Spleen (tissue), 13 donors: Measurements from ENCODE around the gene UNC119B. TPM values are rescaled to one million over a fixed set of nuclear protein-coding genes. Genes with fewer than 3 reads are reported as not detected.

ENCODE experiments used
- DNase-seq: peaks from one replicate; pipeline ENCODE4 v3.0.0-alpha.2; 2020
- H3K27ac ChIP-seq, 8 donors: fragments of 200-600 bp; sonication (generic) in 7 of 8; 1 replicate in 4 of 8; 2 replicates in 4 of 8; pipeline versions ENCODE4 v1.5.0 to v1.8.0; 2016 to 2021; ENCODE audit warnings: inconsistent platforms in 4 of 8, mild to moderate bottlenecking in 4 of 8, moderate library complexity in 1 of 8
- H3K27me3 ChIP-seq, 7 donors: fragments of 200-600 bp; sonication (generic) in 6 of 7; replicated peaks in 1 of 7; 1 replicate in 4 of 7; 2 replicates in 3 of 7; pipeline versions ENCODE4 v1.5.0 to v1.8.0; 2016 to 2021; ENCODE audit warnings: inconsistent platforms in 3 of 7, mild to moderate bottlenecking in 1 of 7
- H3K36me3 ChIP-seq, 6 donors: fragments of 200-600 bp; sonication (generic) in 5 of 6; 1 replicate in 4 of 6; 2 replicates in 2 of 6; pipeline versions ENCODE4 v1.5.0 to v1.8.0; 2016 to 2021; ENCODE audit warnings: inconsistent platforms in 2 of 6
- H3K4me1 ChIP-seq, 6 donors: fragments of 200-600 bp; sonication (generic) in 5 of 6; 1 replicate in 3 of 6; 2 replicates in 3 of 6; pipeline versions ENCODE4 v1.5.0 to v1.8.0; 2016 to 2021; ENCODE audit warnings: inconsistent platforms in 3 of 6
- H3K4me3 ChIP-seq, 8 donors: fragments of 200-600 bp; sonication (generic) in 7 of 8; 1 replicate in 4 of 8; 2 replicates in 4 of 8; pipeline versions ENCODE4 v1.5.0 to v1.8.0; 2016 to 2021; ENCODE audit warnings: inconsistent platforms in 4 of 8, mild to moderate bottlenecking in 4 of 8, moderate library complexity in 2 of 8
- H3K9me3 ChIP-seq, 8 donors: fragments of 200-600 bp; sonication (generic) in 7 of 8; 1 replicate in 4 of 8; 2 replicates in 4 of 8; pipeline versions ENCODE4 v1.5.0 to v1.8.0; 2016 to 2021; ENCODE audit warnings: inconsistent platforms in 4 of 8
- CTCF ChIP-seq, 11 experiments: fragments of 200-600 bp in 7 of 11; fragments of 450-650 bp in 4 of 11; sonication (generic) in 4 of 11; IDR thresholded peaks in 8 of 11; conservative IDR thresholded peaks in 3 of 11; 1 replicate in 7 of 11; 2 replicates in 4 of 11; pipeline versions ENCODE4 v1.4.0 to v1.8.0; 2016 to 2021; ENCODE audit warnings: antibody characterized with exemption in 11 of 11, inconsistent platforms in 4 of 11, mild to moderate bottlenecking in 1 of 11
- POLR2A ChIP-seq, 3 donors: fragments of 450-650 bp; IDR thresholded peaks; one replicate each; pipeline ENCODE4 v1.5.1; 2017; ENCODE audit warnings: antibody characterized with exemption in 3 of 3, mild to moderate bottlenecking in 1 of 3
- POLR2AphosphoS5 ChIP-seq, 3 donors: sonication (generic); formaldehyde crosslinking; IDR thresholded peaks; one replicate each; pipeline ENCODE4 v1.5.1; 2017; ENCODE audit warnings: antibody characterized with exemption in 3 of 3
- WGBS, 5 donors: extraction: QIAGEN DNeasy Blood & Tissue Kit in 3 of 5; methylation state at CpG; one replicate each; pipeline versions ENCODE4 v1.1.5 to v1.1.7; 2013 to 2018; 5-methylcytosine and 5-hydroxymethylcytosine counted together
- intact Hi-C: fragments of 100-400 bp; cut with DNase I; formaldehyde crosslinking; loops from one replicate; pipeline ENCODE4 v1.15.0; 2023; ENCODE audit warnings: low total_unique reads
- long read RNA-seq, 2 donors: transcript quantifications; one replicate each; lab custom pipeline, GENCODE V29; 2026
- polyA plus RNA-seq, 3 donors: library from polyadenylated mRNA; stranded (reverse); fragments of 200-250 nt; gene quantifications; one replicate each; pipeline ENCODE4 v1.2.1, GENCODE V29; 2013
- total RNA-seq, 7 donors: library from RNA; depleted of rRNA in 3 of 7; stranded (reverse); fragments of >200 nt in 3 of 7; fragmentation: NEBNext Ultra II Directional in 4 of 7; extraction: Animal tissue kit (Norgen Biotek cat#: 25700) in 4 of 7; gene quantifications; one replicate each; pipeline versions ENCODE4 v1.1.0 to v1.2.1, GENCODE V29; 2016 to 2021
- donor health status: healthy with polysubstance abuse.
- donor health status: DM: no; HTN: no; CAD: no; lungs with moderate emphysema.
- donor health status: DM: no; HTN: no; CAD: no.
- donor health status: Bipolar disorder and iron deficiency.
- donor health status: healthy.
- donor health status: DM: no; HTN: no; CAD: no.
- donor health status: DM: yes; HTN: yes; CAD: no.

The UNC119B gene
- total RNA-seq (10 to 100 TPM; 13.0 to 32.2 (median 29.8) TPM), polyA plus RNA-seq (10 to 100 TPM in 1 of 3 donors, 1 to 10 TPM in 2; 5.5 to 17.3 (median 8.1) TPM)
- long read RNA-seq, donor 1, full-length matches to known transcripts = 4 of 4 reads
- long read RNA-seq, donor 1, partial matches to known transcripts = 0 of 4 reads
- long read RNA-seq, donor 1, other reads (novel, unspliced or antisense) = 0 of 4 reads
- long read RNA-seq, donor 2, full-length matches to known transcripts = 1 of 7 reads
- long read RNA-seq, donor 2, partial matches to known transcripts = 6 of 7 reads
- long read RNA-seq, donor 2, other reads (novel, unspliced or antisense) = 0 of 7 reads

DNA sequence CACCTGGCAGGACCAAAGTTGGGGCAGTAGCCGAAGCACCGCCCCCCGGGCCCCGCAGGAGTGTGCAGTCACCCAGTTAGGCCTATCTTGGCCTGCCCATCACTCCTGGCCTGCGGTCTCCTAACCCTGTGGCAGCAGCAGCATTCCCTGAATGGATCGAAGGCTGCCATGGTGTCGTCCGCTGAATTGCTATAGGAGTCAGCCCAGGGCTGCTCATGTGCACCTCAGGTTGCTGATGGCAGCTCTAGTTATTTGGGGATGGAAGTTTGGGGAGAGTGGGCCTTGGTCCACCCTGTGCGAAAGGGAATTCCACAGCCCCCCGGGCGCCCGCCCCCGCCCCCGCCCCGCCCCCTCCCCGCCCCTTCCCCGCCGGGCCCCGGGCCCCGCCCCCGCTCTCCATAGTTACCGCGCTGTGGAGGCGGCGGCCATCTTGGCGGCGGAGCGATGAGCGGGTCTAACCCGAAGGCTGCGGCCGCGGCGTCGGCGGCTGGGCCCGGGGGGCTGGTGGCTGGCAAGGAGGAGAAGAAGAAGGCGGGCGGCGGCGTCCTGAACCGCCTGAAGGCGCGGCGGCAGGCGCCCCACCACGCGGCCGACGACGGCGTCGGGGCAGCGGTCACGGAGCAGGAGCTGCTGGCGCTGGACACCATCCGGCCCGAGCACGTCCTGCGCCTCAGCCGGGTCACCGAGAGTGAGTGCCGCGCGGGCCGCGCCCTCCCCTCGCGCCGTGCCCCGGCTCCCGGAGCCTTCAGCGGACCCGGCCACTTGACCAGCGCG, at the start of gene UNC119B:
UNC119B (plus strand) TSS at position 428 of the 774 bp plus-strand sequence; CDS start at position 445, 17 bp downstream.
- Histone ChIP-seq H3K4me3 (peak within 1 kb of the TSS; percentile 85 to 99 (median 95)), H3K9me3 (no peaks in the 10 kb centered on the region), H3K27me3 (no peaks in the 10 kb centered on the region), H3K27ac (peak within 1 kb of the TSS; percentile 68 to 92 (median 86)), H3K4me1 (peaks cover 15 to 54% (median 39%) of the 10 kb centered on the region in 6 donors), H3K36me3 (peaks cover 0 to 26% (median 16%) of the 10 kb centered on the region in 6 donors)
- intact Hi-C loops = loop anchor here (5.0 kb wide), 1 partner anchor 128 kb away; the partner anchor contains the start of gene POP5
- WGBS, 5 donors = 0 to 2% (median 1%) methylated on average over 10 to 72 of the region's 76 CpGs
- TF ChIP-seq POLR2A (IDR thresholded peaks at IDR 0.05) = no peak
- peak in 1 of 11 experiments; percentile 20 for TF ChIP-seq CTCF (IDR thresholded peaks at IDR 0.05 in 8 of 11, conservative IDR thresholded peaks at IDR 0.05 in 3 of 11)
- peak; percentile 72 to 86 (median 80) for TF ChIP-seq POLR2AphosphoS5 (IDR thresholded peaks at IDR 0.05)
- peak; percentile 94 for DNase-seq

- intact Hi-C loops = no loop called here
- Histone ChIP-seq H3K36me3 (no peaks in the 10 kb centered on the region), H3K4me1 (peaks cover 0 to 41% (median 15%) of the 10 kb centered on the region in 6 donors), H3K27me3 (no peaks in the 10 kb centered on the region), H3K9me3 (no peaks in the 10 kb centered on the region), H3K4me3 (no peak overlapping the region), H3K27ac (no peak overlapping the region)
- no peak for DNase-seq
- TF ChIP-seq POLR2A (IDR thresholded peaks at IDR 0.05) (no peak), CTCF (IDR thresholded peaks at IDR 0.05 in 8 of 11, conservative IDR thresholded peaks at IDR 0.05 in 3 of 11) (no peak), POLR2AphosphoS5 (IDR thresholded peaks at IDR 0.05) (no peak)
- WGBS, 5 donors = 48 to 95% (median 68%) methylated on average over 2 of the region's 2 CpGs
These were observed 48.8 kb upstream of the UNC119B start for GRCh38 chr12:120661432-120661831.

DNA sequence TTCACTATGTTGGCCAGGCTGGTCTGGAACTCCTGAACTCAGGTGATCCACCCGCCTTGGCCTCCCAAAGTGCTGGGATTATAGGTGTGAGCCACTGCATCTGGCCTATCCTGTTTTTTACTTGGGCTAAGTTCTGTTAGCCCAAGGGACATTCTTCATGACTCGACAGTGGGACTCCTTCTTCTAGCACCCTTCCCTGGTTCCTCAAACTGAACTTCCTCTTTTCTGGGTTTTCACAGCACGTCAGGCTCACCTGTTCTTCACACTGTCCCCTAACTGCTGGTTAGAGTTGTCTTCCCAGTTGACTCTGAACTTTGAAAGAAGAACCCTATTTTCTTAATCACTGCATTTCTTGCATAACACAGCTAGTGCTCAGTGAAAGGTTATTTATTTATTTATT, 47.4 kb upstream of the UNC119B start:
- H3K9me3 ChIP-seq = no peaks in the 10 kb centered on the region
- H3K4me3 ChIP-seq = no peak overlapping the region
- no peak for TF ChIP-seq POLR2AphosphoS5 (IDR thresholded peaks at IDR 0.05)
- TF ChIP-seq CTCF (IDR thresholded peaks at IDR 0.05 in 8 of 11, conservative IDR thresholded peaks at IDR 0.05 in 3 of 11) = no peak
- TF ChIP-seq POLR2A (IDR thresholded peaks at IDR 0.05) = no peak
- 39 to 53% (median 45%) methylated on average over 3 of the region's 3 CpGs for WGBS, 5 donors
- peaks cover 0 to 41% (median 15%) of the 10 kb centered on the region in 6 donors for H3K4me1 ChIP-seq
- DNase-seq = no peak
- no peaks in the 10 kb centered on the region for H3K27me3 ChIP-seq
- no peak overlapping the region for H3K27ac ChIP-seq
- intact Hi-C loops = no loop called here
- H3K36me3 ChIP-seq = no peaks in the 10 kb centered on the region

DNA sequence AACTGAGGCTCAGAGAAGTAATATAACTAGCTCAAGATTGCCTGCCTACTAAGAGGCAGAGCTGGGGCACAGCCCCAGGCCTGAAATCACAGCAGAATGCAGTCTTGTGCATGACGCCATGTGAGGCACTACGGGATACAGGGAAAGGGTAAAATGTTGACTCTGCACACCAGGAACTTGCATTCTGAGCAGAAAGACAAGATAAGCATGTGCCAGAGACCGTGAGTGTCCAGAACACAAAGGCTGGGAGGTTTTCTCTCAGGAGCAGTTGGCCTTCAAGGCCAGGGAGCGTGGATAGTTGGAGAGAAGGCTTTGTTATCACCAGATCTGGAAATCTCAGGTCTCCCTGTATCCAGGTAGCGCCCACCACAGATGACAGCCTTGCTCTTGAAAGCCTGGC, 46.5 kb upstream of the UNC119B start:
- intact Hi-C loops = no loop called here
- DNase-seq = no peak
- Histone ChIP-seq H3K36me3 (no peaks in the 10 kb centered on the region), H3K27ac (no peak overlapping the region), H3K9me3 (no peaks in the 10 kb centered on the region), H3K27me3 (no peaks in the 10 kb centered on the region), H3K4me1 (peaks cover 0 to 48% (median 17%) of the 10 kb centered on the region in 6 donors), H3K4me3 (no peak overlapping the region)
- WGBS, 5 donors = 86 to 91% (median 89%) methylated on average over 5 of the region's 5 CpGs
- TF ChIP-seq CTCF (IDR thresholded peaks at IDR 0.05 in 8 of 11, conservative IDR thresholded peaks at IDR 0.05 in 3 of 11) (no peak), POLR2A (IDR thresholded peaks at IDR 0.05) (no peak), POLR2AphosphoS5 (IDR thresholded peaks at IDR 0.05) (no peak)
